HPDE6-E6E7 (cell line): Measurements from ENCODE around the gene HEXIM2.

Experiments used
- DNase-seq: peaks from one replicate; pipeline ENCODE4 v3.0.0; 2011; ENCODE audit warnings: missing footprints; ENCODE audit errors: extremely low spot score

HEXIM2 gene

DNA sequence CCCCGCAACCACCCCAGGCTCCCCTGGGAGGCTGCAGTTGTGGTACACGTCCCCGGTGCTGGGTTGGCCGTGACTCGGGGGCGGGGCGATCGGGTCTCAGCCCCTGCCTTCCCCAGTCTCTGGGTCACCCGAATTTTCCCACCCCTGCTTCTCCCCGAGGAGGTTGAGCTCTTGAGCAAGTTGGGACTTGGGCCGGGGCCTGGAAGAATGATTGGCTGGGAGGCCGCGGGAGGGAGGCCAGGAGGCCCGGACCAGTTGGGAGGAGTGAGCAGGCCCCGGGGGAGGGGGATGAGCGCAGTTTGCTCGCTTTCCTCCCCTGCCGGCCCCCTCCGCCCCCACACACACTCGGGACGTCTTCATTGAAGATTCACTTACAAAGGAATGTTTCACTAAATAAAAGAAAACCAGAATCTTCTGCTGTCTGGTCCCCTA, 17.9 kb upstream of the HEXIM2 start:
- no peak for DNase-seq

DNA sequence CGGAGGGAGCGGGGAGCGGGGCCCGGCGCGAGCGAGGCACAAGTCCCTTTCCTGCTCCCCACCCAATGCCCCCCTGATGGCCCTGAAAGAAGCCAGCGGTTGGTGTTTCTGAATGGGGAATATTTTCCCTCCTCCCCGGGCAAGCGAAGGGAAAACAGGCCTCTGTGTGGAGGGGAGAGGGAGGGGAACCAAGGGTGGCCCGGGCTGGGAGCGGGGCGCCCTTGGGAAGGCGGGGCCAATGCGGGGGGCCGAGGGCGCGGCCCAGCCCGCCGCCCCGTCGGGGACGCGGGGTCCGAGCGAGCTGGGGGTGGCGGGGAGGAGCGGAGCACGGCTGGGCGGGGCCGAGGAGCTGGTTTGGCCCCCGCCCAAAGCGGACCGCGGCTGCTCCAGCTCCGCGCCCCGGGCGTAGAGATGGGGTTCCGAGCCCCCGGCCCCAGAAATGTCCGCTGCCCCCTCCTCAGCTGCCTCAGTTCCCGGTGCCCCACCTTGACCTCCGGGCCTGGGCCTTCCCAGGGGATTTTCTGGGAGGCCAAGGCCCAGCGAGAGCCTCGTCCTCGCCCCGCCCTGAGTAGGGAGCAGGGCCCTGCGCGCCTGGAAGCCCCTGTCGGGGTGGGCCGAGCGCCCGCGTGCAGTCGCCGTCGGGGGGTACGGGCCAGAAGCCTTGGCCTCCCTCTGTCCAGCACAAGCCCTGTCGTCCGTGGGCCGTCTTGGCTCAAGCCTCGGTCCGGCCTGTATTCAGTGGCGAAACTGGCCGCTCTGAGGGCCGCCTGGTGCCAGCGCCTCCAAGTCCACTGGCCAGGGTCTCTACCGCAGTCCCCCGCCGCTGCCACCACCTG, 17.3 kb upstream of the HEXIM2 start:
- DNase-seq = no peak

DNA sequence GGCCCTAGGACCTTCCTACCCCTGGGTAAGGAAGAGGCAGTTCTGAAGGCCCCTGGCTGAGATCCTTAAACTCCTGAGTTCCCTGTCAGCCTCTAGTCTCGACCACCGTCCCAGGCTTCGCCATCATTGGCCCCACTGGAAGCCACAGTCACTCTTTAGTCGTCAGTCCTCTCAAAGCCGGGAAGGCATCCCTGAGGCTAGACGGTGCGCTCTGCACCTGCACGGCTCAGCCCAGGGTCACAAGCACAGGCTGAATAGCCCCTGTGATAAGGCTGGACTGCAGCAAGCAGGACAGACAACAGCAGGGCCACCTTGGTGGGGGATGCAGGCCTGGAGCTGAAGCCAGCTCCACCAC, 16.7 kb upstream of the HEXIM2 start:
- DNase-seq = no peak

DNA sequence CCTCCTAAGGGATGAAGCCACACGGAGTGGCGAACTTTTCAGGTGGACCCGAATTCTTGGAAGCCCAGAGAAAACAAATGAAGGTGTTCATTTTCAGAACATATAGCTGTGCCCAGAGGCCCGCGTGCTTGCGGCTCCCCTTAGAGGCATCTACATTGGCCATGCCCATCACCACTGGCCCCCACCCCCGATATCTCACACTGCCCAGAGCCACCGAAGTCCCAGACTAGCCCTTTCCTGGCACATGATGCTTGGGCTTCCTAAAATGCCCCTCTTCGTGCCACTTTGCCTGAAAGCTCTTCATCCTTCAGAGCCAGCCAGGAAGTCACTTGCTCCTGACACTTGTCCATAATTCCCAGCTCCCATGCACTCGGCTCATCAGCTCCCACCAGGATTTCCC, 15.5 kb upstream of the HEXIM2 start:
- DNase-seq = no peak

DNA sequence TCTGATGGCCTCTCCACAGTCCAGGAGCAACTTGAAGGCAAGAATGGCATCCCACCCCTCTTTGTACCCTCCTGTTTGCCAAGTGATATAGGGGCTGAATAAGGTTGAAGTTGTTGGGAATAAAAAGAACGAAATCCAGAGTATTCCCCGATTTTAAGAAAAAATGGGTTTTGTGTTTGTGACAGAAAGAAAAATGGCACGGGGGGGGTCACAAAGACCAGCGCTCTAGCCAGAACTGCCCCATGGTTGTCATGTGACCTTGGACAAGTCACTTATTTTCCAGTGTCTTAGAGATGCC, 15.1 kb upstream of the HEXIM2 start:
- no peak for DNase-seq

DNA sequence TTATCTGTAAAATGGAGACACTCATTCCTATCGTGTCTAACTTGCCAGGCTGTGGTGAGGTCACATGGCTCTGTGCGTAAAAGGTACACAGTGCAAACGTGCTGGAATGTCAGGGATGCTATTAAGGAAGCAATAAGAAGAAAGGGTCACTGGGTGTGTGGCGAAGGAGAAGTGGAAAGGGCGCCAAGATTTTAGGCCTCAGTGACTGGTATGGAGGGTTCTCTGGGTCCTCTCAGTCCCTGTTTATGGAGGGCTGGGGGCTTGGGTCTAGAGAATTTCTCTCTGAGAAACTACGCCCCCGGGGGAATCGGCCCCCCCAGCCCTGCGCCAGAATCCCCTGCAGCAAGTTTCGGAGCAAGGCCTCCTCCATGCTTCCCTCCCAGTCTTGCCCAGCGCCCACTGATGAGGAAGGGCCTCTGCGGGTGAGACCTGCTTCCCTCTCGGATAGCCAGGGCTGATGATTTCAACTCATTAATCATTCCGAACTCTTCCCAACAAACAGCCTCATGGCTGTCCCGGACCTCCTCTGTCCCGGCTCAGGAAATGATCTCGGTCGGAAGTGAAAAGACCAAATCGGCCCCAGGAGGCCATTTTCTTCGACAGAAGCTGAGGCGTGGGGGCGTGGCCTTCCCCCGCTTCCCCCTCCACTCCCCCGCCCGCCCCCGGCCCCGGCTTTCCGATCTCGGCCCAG, 14.6 kb upstream of the HEXIM2 start:
- DNase-seq = no peak

DNA sequence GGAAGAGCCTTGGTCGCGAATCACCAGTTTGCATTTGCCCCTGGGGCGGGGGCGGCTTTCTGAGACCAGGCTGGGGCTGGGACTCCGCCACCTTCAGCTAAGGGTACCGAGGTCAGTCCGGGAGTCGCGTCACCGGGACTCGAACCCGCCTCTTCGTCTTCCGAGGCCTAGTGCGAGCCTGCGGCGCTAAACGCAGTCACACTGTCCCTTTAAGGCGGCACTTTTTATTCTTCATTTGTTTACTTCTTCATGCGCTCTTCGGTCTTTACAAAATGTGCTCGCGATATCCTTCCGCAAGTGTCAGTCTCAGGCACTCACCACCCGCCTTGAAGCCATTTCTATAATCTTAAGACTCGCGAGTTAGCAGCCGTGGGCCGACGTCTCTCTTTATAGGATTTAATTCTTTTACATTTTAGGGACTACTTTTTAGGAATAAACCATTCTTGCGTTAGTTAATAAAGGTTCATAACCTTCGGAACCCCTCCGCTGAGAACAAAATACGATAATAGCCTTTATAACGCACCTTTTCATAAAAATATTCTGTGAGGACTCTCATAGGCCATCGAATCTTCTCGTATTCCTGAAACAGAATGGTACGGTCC, 14.0 kb upstream of the HEXIM2 start:
- no peak for DNase-seq

DNA sequence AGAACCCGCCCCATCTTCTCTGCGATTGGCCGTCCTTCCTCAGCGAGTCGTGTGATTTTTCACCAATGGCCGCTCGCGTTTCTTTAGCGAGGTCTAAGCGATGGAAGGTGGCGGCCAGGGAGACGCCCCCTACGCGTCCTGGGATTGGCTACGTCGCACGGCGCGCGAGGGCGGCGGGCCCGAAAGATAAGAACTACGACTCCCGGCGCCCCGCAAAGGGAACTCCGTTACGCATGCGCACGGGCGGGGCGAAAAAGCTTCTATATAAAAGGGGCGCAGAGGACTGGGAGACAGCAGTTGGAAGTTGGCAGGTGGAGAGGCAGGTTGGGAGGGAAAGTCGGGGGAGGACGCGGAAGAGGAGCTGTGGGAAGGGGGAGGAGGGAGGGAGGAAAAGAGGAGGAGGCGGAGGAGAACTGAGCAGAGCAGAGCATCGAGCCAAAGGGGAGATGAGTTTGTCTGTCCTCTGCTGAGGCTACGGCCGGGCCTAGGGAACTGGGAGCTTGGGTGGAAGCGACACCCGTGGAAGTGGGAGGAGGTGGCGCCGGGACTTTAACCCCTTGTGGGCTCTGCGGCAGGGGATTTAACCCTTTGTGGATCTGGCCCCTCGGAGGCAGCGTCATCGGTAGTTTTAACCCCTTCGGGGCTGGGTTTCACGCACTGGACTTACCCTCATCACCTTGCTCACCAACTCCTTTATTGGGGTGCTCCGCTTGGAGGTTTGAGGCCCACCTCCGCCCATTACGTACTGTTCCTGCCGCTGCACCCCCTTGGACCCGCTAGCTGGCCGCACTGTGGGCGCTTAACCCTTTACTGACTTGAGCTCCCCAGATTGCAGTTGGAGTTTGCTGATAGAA, 13.3 kb upstream of the HEXIM2 start, which contains the start of gene HEXIM1:
HEXIM1 (plus strand) TSS at position 293 of the 854 bp plus-strand sequence. CDS start 716 bp downstream, outside the sequence.
- peak; percentile 98 for DNase-seq

DNA sequence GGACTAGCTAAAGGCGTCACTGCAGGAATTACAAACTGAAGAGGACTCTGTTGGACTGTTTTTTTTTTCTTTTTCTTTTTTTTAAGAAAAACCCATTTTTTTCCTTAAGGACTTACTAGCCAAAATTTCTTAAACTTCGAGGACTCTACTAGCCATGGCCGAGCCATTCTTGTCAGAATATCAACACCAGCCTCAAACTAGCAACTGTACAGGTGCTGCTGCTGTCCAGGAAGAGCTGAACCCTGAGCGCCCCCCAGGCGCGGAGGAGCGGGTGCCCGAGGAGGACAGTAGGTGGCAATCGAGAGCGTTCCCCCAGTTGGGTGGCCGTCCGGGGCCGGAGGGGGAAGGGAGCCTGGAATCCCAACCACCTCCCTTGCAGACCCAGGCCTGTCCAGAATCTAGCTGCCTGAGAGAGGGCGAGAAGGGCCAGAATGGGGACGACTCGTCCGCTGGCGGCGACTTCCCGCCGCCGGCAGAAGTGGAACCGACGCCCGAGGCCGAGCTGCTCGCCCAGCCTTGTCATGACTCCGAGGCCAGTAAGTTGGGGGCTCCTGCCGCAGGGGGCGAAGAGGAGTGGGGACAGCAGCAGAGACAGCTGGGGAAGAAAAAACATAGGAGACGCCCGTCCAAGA, 12.5 kb upstream of the HEXIM2 start:
- no peak for DNase-seq

DNA sequence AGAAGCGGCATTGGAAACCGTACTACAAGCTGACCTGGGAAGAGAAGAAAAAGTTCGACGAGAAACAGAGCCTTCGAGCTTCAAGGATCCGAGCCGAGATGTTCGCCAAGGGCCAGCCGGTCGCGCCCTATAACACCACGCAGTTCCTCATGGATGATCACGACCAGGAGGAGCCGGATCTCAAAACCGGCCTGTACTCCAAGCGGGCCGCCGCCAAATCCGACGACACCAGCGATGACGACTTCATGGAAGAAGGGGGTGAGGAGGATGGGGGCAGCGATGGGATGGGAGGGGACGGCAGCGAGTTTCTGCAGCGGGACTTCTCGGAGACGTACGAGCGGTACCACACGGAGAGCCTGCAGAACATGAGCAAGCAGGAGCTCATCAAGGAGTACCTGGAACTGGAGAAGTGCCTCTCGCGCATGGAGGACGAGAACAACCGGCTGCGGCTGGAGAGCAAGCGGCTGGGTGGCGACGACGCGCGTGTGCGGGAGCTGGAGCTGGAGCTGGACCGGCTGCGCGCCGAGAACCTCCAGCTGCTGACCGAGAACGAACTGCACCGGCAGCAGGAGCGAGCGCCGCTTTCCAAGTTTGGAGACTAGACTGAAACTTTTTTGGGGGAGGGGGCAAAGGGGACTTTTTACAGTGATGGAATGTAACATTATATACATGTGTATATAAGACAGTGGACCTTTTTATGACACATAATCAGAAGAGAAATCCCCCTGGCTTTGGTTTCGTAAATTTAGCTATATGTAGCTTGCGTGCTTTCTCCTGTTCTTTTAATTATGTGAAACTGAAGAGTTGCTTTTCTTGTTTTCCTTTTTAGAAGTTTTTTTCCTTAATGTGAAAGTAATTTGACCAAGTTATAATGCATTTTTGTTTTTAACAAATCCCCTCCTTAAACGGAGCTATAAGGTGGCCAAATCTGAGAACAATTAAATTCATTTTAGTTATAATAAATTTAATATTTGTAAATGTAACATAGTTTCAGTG, 11.7 kb upstream of the HEXIM2 start:
- DNase-seq = no peak

DNA sequence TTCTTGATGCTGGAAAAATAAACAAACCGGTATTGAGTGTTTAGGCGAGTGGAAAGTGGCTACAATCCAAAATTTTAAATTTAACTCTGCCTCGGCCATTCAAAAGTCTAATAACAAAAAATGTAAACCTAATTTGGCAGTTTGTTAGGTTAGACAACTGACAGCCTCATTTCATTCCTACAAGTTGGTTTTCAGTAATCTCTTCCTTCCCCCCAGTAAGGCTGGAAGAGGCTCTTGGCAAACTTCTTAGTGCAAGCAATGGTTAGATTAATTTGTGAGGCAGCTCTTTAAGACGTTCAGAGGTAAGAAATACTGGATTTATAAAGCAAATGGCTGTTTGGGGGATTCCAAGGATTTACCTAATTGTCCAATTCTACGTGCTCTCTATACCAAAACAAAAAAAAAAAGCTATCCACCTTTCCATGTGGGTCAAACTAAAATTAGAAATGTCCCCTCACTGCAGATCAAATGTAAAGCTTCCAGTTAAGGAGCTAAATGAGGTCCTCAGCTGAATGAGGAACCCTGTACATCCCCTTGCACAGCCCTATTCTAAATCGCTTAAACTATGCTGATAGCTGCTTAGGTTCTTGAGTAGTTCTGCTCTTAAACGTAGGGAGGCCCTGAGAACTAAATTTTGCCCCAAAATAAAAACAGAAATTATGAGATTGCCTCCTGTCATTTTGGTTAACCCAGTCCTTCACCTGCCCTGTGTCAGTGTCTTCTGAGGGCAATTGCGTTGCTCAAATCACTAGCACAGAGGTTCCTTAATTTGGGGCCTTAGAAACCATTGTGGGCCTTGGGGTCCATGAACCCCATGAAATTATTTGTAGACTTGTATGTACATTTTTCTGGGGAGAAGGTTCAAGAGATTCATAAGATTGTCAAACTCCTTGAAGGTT, 10.5 kb upstream of the HEXIM2 start:
- no peak for DNase-seq

DNA sequence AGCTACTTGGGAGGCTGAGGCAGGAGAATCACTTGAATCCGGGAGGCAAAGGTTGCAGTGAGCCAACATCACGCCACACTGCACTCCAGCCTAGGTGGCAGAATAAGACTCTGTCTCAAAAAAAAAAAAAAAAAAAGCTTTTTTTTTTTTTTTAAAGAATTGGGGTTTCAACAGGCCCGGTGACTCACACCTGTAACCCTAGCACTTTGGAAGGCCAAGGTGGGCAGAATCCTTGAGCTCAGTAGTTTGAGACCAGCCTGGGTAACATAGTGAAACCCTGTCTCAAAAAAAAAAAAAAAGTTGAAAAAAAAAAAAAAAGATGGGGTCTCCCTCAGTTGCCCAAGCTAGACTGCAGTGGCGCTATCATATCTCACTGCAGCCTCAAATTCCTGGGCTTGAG, 6.6 kb upstream of the HEXIM2 start:
- DNase-seq = no peak

DNA sequence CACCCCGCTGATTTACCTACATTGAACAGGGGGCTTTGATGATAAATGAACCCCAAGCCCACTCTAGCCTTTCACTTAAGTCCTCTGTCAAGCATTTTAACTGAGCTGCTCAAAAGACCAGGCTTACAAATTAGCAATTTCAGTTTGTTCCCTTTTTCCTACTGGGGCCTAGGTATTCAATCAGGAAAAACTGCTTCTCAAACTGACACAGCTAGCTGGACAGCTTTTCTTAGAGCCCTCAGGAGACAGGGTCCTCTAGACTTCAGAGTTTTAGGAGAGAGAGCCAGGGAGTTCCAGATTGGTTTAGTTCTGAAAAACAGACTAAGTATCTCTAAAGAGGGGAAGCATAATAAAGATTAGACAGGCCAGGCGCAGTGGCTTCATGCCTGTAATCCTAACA, 6.2 kb upstream of the HEXIM2 start:
- DNase-seq = no peak

DNA sequence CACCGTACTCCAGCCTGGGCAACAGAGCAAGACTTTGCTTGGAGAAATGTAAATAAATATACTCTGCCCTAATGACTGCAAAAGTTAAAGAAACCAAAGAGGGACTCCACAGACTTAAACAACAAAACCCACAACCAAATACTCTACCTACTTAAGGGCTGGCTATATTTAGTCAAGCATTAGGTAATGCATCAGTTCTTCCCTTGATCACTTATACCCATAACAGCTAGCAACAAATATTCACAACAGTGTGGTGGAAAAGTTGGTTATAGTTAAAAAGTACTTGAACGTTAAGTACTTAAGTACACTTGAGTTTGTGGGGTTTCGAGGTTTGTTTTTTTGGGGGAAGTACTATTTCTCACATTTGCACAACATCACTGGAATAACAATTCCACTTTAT, 5.4 kb upstream of the HEXIM2 start:
- DNase-seq = no peak

DNA sequence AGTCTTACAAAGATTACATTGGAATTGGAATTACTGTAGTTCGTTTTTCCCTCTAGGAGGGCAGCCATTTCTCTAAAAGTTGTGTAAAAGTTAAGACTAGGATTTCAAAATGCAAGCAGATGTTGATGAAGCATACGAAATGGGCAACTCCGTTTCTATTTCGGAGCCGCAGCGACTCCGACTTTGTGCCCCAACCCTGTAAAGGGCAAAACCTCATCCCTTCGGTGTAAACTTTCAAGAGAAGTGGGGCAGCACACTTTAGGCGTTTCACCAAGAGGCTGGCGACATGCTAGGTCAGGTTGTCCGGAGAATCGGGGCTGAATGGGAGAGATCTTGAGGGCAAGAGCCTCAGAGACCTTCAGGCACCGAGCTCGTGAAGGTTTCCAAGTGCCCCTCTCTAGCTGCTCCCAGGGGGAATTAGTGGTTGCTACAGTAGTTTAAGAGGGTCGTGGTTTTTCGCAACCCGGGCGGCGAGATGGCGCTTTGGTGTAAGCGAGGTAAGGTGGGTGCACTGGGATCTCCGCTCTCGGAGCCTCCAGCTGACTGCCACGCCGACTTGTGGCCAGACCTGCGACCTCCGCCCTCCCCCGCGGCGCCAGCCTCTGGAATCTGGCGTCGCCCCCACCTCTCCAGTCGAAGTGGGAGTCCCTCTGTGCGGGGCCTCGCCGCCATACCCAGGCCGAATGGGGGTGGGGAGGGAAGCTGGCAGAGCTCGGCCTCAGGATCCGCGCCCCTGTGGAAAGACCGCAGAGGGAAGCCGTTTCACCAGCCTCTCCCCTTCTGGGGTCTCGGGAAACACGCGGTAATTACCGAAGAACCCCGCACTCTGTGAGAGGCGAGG, 1.0 kb upstream of the HEXIM2 start:
- DNase-seq = no peak

DNA sequence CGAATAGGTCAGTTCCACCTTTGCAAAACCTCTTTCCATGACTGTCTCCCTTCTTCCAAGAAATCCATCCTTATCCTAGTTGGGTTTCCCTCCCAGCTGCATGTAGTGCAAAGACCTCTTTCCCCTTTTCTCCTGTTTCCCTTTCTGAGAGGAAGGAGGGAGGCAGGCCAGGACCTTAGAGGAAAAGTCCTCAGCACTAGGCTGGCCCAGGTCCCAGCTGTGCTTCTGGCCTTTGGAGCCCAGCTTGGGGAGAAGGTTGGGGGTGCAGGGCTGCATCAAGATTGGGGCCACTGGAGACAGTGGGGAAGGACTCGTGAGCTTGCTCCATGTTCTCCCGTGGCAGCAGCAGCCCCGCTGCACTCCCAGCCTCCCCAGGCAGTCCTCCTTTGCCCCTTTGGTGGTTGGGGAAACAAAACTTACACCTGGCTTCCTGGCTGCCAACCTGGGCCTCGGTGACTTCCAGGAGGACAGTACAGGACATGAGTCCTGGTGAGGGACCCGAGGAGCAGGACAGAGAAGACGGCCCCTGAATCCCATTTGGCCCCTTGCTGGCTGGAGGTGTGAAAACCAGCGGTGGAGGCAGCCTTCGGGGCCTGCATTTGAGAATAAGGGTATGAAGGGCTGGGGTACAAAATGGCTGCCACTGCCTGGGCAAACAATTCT, 481 bp downstream of the HEXIM2 start:
- DNase-seq = no peak

DNA sequence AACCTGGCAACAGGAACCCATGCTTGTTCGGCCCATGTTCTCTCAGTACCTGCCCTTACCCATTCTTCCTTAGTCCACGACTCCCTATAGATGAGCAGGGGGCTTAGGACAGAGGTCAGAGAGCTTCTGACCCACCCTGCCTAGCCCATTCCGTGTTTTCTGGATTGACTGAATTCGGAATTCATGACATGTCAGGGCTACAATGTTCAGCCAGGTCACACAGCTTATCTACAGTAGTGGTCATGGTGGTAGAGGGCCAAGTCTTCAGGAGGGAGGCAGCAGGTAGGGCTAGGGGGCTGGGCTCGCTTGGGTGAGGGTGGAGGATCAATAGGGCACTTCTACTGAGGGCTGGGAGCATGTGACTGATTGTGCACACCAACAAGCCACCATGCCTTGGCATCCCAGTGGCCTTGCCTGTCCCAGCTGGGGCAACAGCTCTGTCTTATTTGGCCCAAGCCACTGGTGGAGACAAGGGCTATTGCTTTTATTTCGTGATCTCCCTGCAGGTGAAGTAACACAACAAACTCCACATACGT, 3.1 kb downstream of the HEXIM2 start:
- no peak for DNase-seq
